HS-27A (cell line): Measurements from ENCODE around the gene VGLL2.

Experiments used
- DNase-seq: peaks from one replicate; pipeline ENCODE4 v3.0.0-alpha.2; 2012; ENCODE audit warnings: low read depth, missing footprints

VGLL2 gene

GRCh38 chr6:117269638-117270054 lies 4.3 kb downstream of the VGLL2 start:
- DNase-seq: no peak

DNA sequence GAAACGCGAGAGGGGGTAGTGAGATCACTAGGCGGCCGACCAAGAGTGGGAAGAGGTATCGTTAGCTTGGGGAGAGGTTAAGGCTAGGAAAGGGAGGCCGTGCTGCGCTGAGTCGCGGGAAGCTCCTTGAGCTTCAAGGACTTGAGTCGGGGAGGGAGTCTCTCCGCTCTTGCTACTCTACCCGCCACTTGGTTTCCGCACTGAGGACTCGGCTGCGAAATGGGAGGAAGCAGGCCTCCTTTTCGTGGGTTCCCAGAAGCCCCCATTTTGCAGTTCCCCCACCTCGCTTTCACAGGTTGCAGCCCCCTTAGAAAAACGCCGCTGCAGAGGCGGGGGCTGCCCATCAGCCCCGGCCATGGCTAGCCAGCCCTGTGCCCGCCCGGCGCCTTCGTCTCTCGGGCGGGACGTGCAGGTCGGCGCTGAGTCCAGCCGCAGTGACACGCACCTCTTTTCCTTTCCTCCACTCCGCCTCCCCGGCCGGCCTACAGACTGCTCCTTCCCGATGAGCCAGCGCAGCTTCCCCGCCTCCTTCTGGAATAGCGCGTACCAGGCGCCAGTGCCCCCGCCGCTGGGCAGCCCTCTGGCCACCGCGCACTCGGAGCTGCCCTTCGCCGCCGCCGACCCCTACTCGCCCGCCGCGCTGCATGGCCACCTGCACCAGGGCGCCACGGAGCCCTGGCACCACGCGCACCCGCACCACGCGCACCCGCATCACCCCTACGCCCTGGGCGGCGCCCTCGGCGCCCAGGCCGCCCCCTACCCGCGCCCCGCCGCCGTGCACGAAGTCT lies 4.9 kb downstream of the VGLL2 start:
- no peak for DNase-seq

GRCh38 chr6:117270843-117271507 lies 5.6 kb downstream of the VGLL2 start:
- DNase-seq: no peak

DNA sequence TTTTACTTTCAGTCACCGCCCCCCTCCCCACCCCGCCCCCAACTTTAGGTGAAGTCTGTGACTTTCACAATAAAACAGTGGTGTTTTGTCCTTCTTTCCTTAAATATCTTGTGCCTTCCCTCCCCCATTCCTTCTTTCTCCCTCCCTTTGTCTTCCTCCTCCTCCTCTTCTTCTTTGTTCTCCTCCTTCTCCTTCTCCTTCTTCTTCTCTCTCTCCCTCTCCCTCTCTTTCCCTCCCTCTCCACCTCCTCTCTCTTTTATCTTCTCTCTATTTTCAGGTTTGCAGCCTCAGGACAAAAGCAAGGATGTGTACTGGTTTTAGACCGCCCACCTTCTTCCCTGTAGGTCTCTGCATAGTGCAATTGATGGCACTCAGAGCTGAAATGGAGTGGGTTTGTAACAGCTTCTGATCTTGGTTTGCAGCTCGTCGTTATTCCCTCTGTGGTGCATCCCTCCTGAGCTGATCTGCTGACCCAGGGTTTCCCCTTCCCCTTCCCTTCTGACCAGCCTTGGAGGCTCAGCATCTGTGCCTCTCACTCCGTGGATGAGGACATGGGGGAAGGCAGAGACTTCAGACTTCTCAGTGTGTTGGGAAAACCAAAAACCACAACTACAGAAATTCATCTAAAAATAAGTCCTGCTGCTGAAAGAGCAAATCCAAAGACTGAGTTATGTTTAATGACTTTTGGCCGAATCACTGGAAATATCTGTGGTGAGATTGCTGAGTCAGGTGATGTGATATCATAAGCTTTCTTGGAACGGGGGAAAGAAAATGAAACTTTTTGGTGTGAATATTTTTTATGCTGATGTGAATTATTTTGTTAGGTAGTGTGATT lies 6.9 kb downstream of the VGLL2 start:
- DNase-seq: no peak

DNA sequence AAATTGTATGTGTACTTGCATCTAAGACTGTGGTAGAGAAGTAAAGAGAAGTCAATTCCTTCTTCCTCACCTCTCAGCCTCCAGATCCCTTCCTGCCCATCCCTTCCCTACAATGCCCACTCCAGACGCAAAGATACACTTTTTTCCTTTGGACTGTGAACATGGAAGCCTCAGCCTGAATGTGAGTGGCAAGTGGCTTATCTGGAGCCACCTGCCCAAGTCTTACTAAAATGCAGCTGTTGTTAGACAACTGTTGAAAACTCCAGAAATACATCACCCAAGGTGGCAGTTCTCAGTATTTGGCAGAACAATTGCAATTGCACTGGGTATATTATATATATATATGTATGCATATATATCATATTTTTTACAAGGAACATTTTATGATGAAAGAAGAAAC lies 7.5 kb downstream of the VGLL2 start:
- DNase-seq: no peak

- no peak for DNase-seq
Measured at GRCh38 chr6:117275205-117275604, 9.8 kb downstream of the VGLL2 start.

DNA sequence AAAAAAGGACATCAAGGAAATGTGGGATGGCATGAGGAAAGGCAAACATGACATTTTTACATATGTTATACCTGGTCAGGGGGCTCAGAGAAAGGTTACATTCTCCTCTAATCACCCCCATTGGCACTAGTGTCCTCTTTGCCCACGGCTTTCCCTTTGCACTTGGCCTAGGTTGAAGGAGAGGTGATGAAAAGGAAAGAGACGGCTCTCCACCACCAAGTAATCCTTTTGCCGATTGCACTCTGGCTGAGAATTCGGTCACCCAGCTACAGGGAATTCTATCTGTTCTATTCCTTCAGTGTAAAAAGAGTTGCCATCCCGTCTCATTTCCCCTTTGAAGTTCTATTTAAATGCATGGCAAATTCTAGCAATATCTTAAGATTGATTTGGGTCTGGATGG lies 10.4 kb downstream of the VGLL2 start:
- DNase-seq: no peak

DNA sequence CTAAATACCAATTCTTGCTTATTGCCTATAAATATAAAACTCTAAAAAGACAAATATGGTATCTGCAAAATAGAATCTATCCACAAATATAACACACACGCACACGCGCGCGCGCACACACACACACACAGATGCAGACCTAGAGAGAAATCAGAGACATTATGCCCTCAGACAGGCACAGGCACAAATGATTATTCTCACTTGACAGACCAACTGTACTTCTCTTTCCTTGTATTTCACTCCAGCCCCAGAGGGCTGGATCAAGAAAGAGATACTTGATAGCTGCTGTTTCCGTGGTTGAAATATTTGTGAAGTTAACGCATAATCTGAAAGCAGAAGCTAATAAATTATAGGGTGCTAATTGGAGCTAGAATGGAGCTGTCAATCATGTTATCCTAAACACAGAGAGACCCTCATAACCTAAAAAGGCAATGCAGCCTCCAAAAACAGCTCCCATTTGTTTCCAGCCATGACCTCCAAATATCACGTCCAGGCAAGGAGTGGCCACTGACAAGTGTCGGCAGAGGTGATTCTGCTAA lies 11.5 kb downstream of the VGLL2 start:
- DNase-seq: no peak

DNA sequence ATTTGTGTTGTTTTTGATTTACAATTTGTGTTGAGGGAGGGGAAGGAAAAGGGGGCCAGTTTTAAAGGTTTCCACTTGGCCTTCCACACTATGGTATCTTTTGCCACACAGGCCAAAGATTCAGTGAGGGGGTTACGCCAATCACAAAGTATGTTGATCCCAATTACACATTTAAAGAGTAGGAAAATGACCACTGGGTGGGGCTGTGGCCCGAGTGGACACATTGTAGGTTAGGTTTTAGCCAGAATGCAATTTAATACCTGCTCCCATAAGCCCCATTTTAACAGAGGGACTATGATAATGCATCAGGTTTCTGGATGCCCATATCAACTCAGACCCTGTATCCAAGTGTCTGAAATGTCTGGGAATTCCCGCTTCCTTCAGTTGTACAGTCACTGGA lies 15.6 kb downstream of the VGLL2 start:
- no peak for DNase-seq

DNA sequence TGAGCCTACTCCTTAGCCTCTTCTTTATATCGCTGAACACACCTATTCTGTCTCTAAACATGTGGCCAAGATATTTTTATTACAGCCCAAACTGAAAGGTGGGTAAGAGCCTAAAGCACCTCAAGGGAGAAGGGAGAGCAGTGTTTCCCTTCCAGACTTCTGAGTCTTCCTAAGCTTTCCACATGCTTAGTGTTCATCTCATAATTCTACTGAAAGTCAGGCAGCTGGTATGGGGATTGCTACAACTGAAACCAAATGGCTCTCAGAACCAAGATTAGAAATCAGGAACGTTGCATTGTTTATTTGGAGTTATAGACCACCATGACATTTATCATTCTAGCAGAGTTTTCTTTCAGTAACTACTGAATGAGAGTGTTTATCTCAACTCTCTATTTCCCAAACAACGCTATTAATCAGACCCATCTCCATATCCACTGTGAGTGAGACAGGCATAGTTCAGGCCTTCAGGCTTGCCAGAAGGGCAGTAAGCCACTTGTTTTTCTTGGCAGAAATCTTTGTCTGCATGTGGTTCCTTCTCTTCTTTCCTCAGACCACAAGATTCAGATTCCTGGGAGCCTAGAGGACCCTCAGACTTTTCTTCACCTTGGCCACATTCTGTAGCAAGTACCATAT lies 22.8 kb downstream of the VGLL2 start:
- no peak for DNase-seq

DNA sequence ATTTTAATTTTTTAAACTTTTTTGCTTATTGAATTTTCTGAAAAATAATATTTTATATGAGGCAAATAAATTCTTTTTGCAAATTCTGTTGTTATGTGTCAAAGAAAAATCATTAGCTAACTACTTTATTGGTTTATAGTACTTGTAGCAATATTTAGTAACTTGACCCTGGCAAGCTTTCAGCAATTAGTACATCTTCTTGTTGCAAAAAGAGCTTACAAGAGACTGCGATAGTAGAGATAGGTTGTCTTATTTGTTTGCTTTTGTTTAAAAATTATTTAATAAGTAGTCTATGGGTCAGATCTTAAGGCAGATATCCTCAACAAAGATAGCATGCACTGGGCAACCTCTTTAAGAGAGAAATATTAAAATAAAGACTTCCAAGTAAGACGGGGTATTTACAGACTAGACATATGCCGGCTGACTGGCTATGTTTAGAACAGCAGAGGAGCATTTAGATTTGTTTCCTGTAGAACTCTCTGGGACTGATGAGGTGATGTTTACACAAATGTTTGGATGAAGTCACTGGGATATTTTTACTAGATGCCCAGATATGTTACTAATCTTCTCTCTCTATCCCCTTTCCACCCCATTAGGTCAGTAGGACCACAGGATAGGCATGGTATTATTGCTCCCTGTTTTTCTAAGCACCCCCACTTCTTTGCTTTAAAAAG lies 25.0 kb downstream of the VGLL2 start:
- no peak for DNase-seq

GRCh38 chr6:117298941-117299340 lies 33.6 kb downstream of the VGLL2 start:
- no peak for DNase-seq

GRCh38 chr6:117303323-117303722 lies 38.0 kb downstream of the VGLL2 start:
- DNase-seq: no peak

DNA sequence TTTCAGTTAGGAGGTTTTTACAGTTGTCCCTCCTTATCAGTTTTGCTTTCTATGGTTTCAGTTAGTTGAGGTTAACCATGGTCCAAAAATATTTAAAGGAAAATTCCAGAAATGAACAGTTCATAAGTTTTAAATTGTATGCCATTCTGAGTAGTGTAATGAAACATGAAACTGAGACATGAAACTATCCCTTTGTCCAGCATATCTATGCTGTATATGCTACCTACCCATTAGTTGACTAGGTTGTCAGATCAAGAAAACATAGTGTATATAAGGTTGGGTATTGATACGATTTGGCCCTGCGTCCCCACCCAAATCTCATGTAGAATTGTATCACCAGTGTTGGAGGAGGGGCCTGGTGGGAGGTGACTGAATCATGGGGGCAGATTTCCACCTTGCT lies 39.1 kb downstream of the VGLL2 start:
- no peak for DNase-seq

DNA sequence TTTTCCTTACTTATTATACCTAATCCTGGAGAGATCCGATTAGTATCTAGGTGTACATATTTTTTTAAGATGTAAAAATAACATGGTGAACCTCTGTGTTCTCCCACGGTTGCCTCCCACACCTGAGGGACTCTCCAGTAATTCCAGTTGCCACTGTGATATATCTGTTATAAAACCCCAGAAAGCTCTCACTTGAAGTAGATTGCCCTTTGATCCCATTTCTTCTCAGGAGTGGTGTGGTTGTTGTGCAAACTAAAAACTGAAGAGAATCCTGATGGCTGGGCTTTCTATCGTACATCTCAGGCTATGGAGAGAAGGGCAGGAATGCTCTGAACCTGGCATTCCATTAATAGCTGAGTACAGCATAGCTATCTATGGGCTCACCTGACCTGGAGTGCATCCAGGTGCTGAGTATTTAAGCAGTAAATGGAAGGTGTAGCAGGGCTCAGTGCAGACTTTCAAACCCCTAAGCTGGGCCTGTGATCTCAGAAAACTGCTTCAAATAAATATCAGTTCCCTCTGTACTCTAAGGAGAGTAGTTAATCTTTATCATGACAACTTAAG lies 41.0 kb downstream of the VGLL2 start:
- DNase-seq: no peak

GRCh38 chr6:117307655-117308054 lies 42.3 kb downstream of the VGLL2 start:
- no peak for DNase-seq

- no peak for DNase-seq
Measured at GRCh38 chr6:117309069-117309468, 43.7 kb downstream of the VGLL2 start.

- no peak for DNase-seq
Measured at GRCh38 chr6:117309611-117310010, 44.3 kb downstream of the VGLL2 start.

DNA sequence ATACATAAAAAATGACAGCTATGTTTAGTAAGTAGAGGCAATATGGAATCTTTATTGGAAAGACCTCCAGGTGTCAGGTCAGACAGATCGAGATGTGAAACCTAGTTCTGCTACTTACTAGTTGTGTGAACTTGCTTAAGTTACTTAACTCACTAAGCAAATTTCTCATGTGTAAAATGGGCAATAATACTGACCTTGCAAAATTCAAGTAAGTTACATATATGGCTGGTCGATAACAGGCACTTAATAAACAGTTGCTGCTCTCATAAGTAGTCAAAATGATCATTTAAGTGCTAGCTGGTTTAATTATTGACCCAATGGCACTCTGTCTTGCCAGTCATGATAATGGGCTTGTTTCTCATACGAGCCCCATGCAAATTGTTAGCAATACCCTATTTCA lies 46.0 kb downstream of the VGLL2 start:
- no peak for DNase-seq

- no peak for DNase-seq
Measured at GRCh38 chr6:117311726-117312125, 46.4 kb downstream of the VGLL2 start.

GRCh38 chr6:117317261-117317660 lies 51.9 kb downstream of the VGLL2 start:
- DNase-seq: peak; percentile 23
